ENCODE results near the gene WDFY4. TPM values are rescaled to one million over a fixed set of nuclear protein-coding genes. Genes with fewer than 3 reads are reported as not detected.

Gene WDFY4
- total RNA-seq, 4 donors from 2014 or later: 5.0 to 16.5 (median 8.8) TPM

- Histone ChIP-seq H3K4me1 (no peaks in the 10 kb centered on the region), H3K36me3 (no peaks in the 10 kb centered on the region), H3K9me3 (peaks cover 0 to 5% (median 0%) of the 10 kb centered on the region in 4 donors), H3K27me3 (no peaks in the 10 kb centered on the region), H3K27ac (no peak overlapping the region), H3K4me3 (no peak overlapping the region)
- TF ChIP-seq CTCF (IDR thresholded peaks at IDR 0.05): no peak
- TF ChIP-seq EP300 (IDR thresholded peaks at IDR 0.05): no peak
- TF ChIP-seq POLR2A (IDR thresholded peaks at IDR 0.05): no peak
- no peak for DNase-seq (ENCODE audit: low spot score in 2 of 2)
- 79 to 89% methylated on average over 9 of the region's 9 CpGs for WGBS, 2 donors
Measured at GRCh38 chr10:48884179-48885045, 199.7 kb downstream of the WDFY4 start.

GRCh38 chr10:48885376-48885775 is 200.7 kb downstream of the WDFY4 start:
- WGBS, 2 donors: 35 to 39% methylated on average over 2 of the region's 2 CpGs
- Histone ChIP-seq H3K27me3 (no peaks in the 10 kb centered on the region), H3K4me1 (no peaks in the 10 kb centered on the region), H3K27ac (no peak overlapping the region), H3K36me3 (no peaks in the 10 kb centered on the region), H3K4me3 (no peak overlapping the region), H3K9me3 (peaks cover 0 to 5% (median 0%) of the 10 kb centered on the region in 4 donors)
- no peak for TF ChIP-seq EP300 (IDR thresholded peaks at IDR 0.05)
- TF ChIP-seq POLR2A (IDR thresholded peaks at IDR 0.05): no peak
- no peak for TF ChIP-seq CTCF (IDR thresholded peaks at IDR 0.05)
- DNase-seq (ENCODE audit: low spot score in 2 of 2): no peak

- no peaks in the 10 kb centered on the region for H3K36me3 ChIP-seq
- DNase-seq (ENCODE audit: low spot score in 2 of 2): no peak
- H3K4me1 ChIP-seq: no peaks in the 10 kb centered on the region
- no peak overlapping the region for H3K4me3 ChIP-seq
- no peaks in the 10 kb centered on the region for H3K9me3 ChIP-seq
- TF ChIP-seq EP300 (IDR thresholded peaks at IDR 0.05) (no peak), CTCF (IDR thresholded peaks at IDR 0.05) (no peak), POLR2A (IDR thresholded peaks at IDR 0.05) (no peak)
- H3K27me3 ChIP-seq: no peaks in the 10 kb centered on the region
- no peak overlapping the region for H3K27ac ChIP-seq
- 71 to 82% methylated on average over 1 of the region's 1 CpG for WGBS, 2 donors
Measured at GRCh38 chr10:48887982-48888381, 203.3 kb downstream of the WDFY4 start.

GRCh38 chr10:48890888-48891850 is 206.5 kb downstream of the WDFY4 start:
- Histone ChIP-seq H3K27me3 (no peaks in the 10 kb centered on the region), H3K36me3 (no peaks in the 10 kb centered on the region), H3K4me1 (no peaks in the 10 kb centered on the region), H3K4me3 (no peak overlapping the region), H3K9me3 (no peaks in the 10 kb centered on the region), H3K27ac (no peak overlapping the region)
- no peak for DNase-seq (ENCODE audit: low spot score in 2 of 2)
- TF ChIP-seq CTCF (IDR thresholded peaks at IDR 0.05) (no peak), EP300 (IDR thresholded peaks at IDR 0.05) (no peak), POLR2A (IDR thresholded peaks at IDR 0.05) (no peak)
- 91 to 93% methylated on average over 11 of the region's 11 CpGs for WGBS, 2 donors
